Neuronal stem cell (in vitro differentiated cells): Measurements from ENCODE around the gene ZSWIM2.
A peak's percentile ranks its signal among the peaks of the same experiment; 100 is the strongest.
"Not testable (repeated sequence)": the region's sequence is repeated elsewhere in the genome, so short reads cannot be mapped to it uniquely, and the experiment has no call there.

Source experiments
- DNase-seq: peaks from one replicate; pipeline ENCODE4 v3.0.0-alpha.2; 2013; ENCODE audit warnings: low spot score
- H2AFZ ChIP-seq: one replicate; pipeline ENCODE4 v1.6.1; 2013; ENCODE audit warnings: mild to moderate bottlenecking, low read length, inconsistent platforms
- H2AK5ac ChIP-seq: 2 replicates; pipeline ENCODE4 v1.6.1; 2013; ENCODE audit warnings: low read depth, mild to moderate bottlenecking, inconsistent platforms, low read length, moderate library complexity, mixed read lengths
- H2BK120ac ChIP-seq: 2 replicates; pipeline ENCODE4 v1.6.1; 2013; ENCODE audit warnings: low read depth, mild to moderate bottlenecking, inconsistent platforms, low read length, moderate library complexity, mixed read lengths
- H2BK12ac ChIP-seq: one replicate; pipeline ENCODE4 v1.6.1; 2013; ENCODE audit warnings: low read length, inconsistent platforms
- H2BK15ac ChIP-seq: 2 replicates; pipeline ENCODE4 v1.6.1; 2013; ENCODE audit warnings: mild to moderate bottlenecking, low read length, inconsistent platforms, mixed read lengths
- H2BK5ac ChIP-seq: one replicate; pipeline ENCODE4 v1.6.1; 2013; ENCODE audit warnings: inconsistent platforms, mild to moderate bottlenecking, low read length, moderate library complexity
- H3K14ac ChIP-seq: one replicate; pipeline ENCODE4 v1.6.1; 2013; ENCODE audit warnings: low read length, inconsistent platforms
- H3K18ac ChIP-seq: 2 replicates; pipeline ENCODE4 v1.6.1; 2013; ENCODE audit warnings: low read length, inconsistent platforms
- H3K23ac ChIP-seq: 2 replicates; pipeline ENCODE4 v1.6.1; 2013; ENCODE audit warnings: low read depth, mild to moderate bottlenecking, mixed read lengths, low read length, inconsistent platforms; ENCODE audit not compliant: poor library complexity
- H3K27ac ChIP-seq: replicated peaks from 3 replicates; pipeline ENCODE4 v1.5.1; 2013; ENCODE audit warnings: low read length, inconsistent platforms
- H3K27me3 ChIP-seq, 3 experiments: 2 replicates each; pipeline ENCODE4 v1.6.1; 2013; ENCODE audit warnings: low read length in 3 of 3, mild to moderate bottlenecking in 2 of 3, inconsistent platforms in 1 of 3, low read depth in 1 of 3, mixed read lengths in 1 of 3, moderate library complexity in 1 of 3; ENCODE audit not compliant: control insufficient read depth in 3 of 3, insufficient read depth in 3 of 3
- H3K36me3 ChIP-seq, 2 donors: replicated peaks in 1 of 2; 2 replicates each; pipeline ENCODE4 v1.6.1; 2013; ENCODE audit warnings: low read length in 2 of 2; ENCODE audit not compliant: control insufficient read depth in 2 of 2, insufficient read depth in 2 of 2
- H3K4ac ChIP-seq: 2 replicates; pipeline ENCODE4 v1.6.1; 2013; ENCODE audit warnings: inconsistent platforms, mild to moderate bottlenecking, low read length, moderate library complexity
- H3K4me1 ChIP-seq, 2 donors: 1 replicate in 1 of 2; 2 replicates in 1 of 2; pipeline ENCODE4 v1.6.1; 2013; ENCODE audit warnings: low read length in 2 of 2, low read depth in 1 of 2; ENCODE audit not compliant: control insufficient read depth in 2 of 2, insufficient read depth in 1 of 2
- H3K4me2 ChIP-seq: one replicate; pipeline ENCODE4 v1.6.1; 2013; ENCODE audit warnings: mild to moderate bottlenecking, low read length, inconsistent platforms; ENCODE audit not compliant: insufficient read depth, poor library complexity, severe bottlenecking
- H3K4me3 ChIP-seq, 2 donors: 2 replicates each; pipeline ENCODE4 v1.5.1; 2013; ENCODE audit warnings: low read length in 2 of 2, mild to moderate bottlenecking in 2 of 2, inconsistent platforms in 1 of 2, moderate library complexity in 1 of 2
- H3K79me1 ChIP-seq: one replicate; pipeline ENCODE4 v1.6.1; 2013; ENCODE audit warnings: low read depth, mild to moderate bottlenecking, inconsistent platforms, low read length, moderate library complexity
- H3K9ac ChIP-seq: one replicate; pipeline ENCODE4 v1.6.1; 2013; ENCODE audit warnings: mild to moderate bottlenecking, low read depth, low read length, inconsistent platforms; ENCODE audit not compliant: poor library complexity
- H3K9me3 ChIP-seq, 2 donors: replicated peaks in 1 of 2; 2 replicates each; pipeline versions ENCODE3 to v1.6.1; 2013; ENCODE audit warnings: low read length in 2 of 2, mild to moderate bottlenecking in 2 of 2, inconsistent platforms in 1 of 2, low read depth in 1 of 2, mixed read lengths in 1 of 2, moderate library complexity in 1 of 2; ENCODE audit not compliant: control insufficient read depth in 2 of 2, insufficient read depth in 1 of 2
- H4K8ac ChIP-seq: one replicate; pipeline ENCODE4 v1.6.1; 2013; ENCODE audit warnings: low read depth, mild to moderate bottlenecking, inconsistent platforms, low read length, moderate library complexity
- H4K91ac ChIP-seq: one replicate; pipeline ENCODE4 v1.6.1; 2013; ENCODE audit warnings: low read length, low read depth, mild to moderate bottlenecking, inconsistent platforms; ENCODE audit not compliant: poor library complexity
- WGBS, 2 donors: extraction: QIAGEN DNeasy Blood & Tissue Kit; methylation state at CpG; one replicate each; pipeline ENCODE4 v1.1.7; 2013; ENCODE audit warnings: missing lambda C conversion rate in 2 of 2, mixed read lengths in 1 of 2; ENCODE audit not compliant: insufficient read length in 2 of 2, insufficient replicate concordance in 1 of 2; ENCODE audit errors: extremely low coverage in 2 of 2; 5-methylcytosine and 5-hydroxymethylcytosine counted together

ZSWIM2 gene

DNA sequence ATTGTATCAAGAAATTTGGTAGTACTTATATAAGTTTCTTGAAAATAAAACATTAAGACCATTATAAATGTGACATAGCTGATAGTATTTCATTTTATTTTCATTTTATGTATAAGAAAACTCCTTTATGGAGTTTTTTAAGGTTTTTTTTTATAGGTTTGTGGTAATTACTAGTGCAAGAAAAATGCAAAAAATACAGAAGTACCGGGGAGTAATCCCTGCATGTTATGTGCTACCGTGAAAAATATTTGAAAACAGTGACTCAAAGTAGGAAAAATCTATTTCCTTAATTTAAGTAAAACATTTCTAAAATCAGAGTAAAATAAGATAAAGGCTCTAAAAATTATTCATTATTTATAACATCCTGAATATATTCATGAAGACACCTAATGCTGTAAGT lies 21.6 kb downstream of the ZSWIM2 start:
- no peak overlapping the region for H2AFZ ChIP-seq
- no peak overlapping the region for H2BK120ac ChIP-seq
- H3K36me3 ChIP-seq = no peaks in the 10 kb centered on the region
- H3K18ac ChIP-seq = no peak overlapping the region
- DNase-seq = no peak
- no peak overlapping the region for H3K4ac ChIP-seq
- H3K27me3 ChIP-seq = no peaks in the 10 kb centered on the region
- H3K4me3 ChIP-seq = no peak overlapping the region
- H3K27ac ChIP-seq = no peak overlapping the region
- H3K4me2 ChIP-seq = no peak overlapping the region
- H2BK5ac ChIP-seq = no peak overlapping the region
- no peak overlapping the region for H2AK5ac ChIP-seq
- H4K91ac ChIP-seq = no peak overlapping the region
- no peak overlapping the region for H2BK12ac ChIP-seq
- H3K79me1 ChIP-seq = no peaks in the 10 kb centered on the region
- H4K8ac ChIP-seq = no peak overlapping the region
- H3K9ac ChIP-seq = no peak overlapping the region
- H3K14ac ChIP-seq = no peak overlapping the region
- no peak overlapping the region for H3K23ac ChIP-seq
- H3K9me3 ChIP-seq = no peaks in the 10 kb centered on the region
- no peak overlapping the region for H2BK15ac ChIP-seq
- no peaks in the 10 kb centered on the region for H3K4me1 ChIP-seq
- whole genome bisulfite sequencing, 2 donors = no CpG with 5 or more reads among the region's 2 CpGs

DNA sequence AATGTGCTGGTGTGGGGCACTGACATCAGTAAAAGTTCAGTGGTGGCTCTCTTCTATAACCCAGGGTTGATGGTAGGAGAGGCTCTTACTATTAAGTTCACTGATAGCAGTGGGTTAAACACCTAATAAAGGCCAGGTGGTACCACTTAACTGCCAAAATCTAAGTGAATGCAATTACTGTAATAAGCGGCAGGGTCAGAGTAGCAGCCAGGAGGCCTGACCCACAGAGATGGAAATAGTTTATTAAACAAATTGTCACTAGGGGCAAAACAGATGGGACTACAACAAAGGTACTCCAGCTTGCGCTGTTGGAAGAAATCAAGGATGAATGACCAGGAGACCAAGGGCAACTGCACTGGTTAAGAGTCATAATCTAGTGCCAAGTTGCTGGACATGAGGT lies 26.6 kb downstream of the ZSWIM2 start:
- H2BK15ac ChIP-seq = no peak overlapping the region
- no peak for DNase-seq
- H3K79me1 ChIP-seq = no peaks in the 10 kb centered on the region
- H3K4me1 ChIP-seq = no peaks in the 10 kb centered on the region
- WGBS, 2 donors = no CpG with 5 or more reads among the region's 2 CpGs
- H3K18ac ChIP-seq = no peak overlapping the region
- no peak overlapping the region for H2BK12ac ChIP-seq
- H3K23ac ChIP-seq = no peak overlapping the region
- no peak overlapping the region for H2BK120ac ChIP-seq
- H3K4me3 ChIP-seq = no peak overlapping the region
- H3K9ac ChIP-seq = no peak overlapping the region
- no peak overlapping the region for H2AFZ ChIP-seq
- no peak overlapping the region for H3K4ac ChIP-seq
- H3K36me3 ChIP-seq = no peaks in the 10 kb centered on the region
- H2BK5ac ChIP-seq = no peak overlapping the region
- no peak overlapping the region for H3K27ac ChIP-seq
- H3K14ac ChIP-seq = no peak overlapping the region
- H3K9me3 ChIP-seq = no peaks in the 10 kb centered on the region
- H3K27me3 ChIP-seq = no peaks in the 10 kb centered on the region
- no peak overlapping the region for H2AK5ac ChIP-seq
- H4K8ac ChIP-seq = no peak overlapping the region
- no peak overlapping the region for H4K91ac ChIP-seq
- H3K4me2 ChIP-seq = no peak overlapping the region

DNA sequence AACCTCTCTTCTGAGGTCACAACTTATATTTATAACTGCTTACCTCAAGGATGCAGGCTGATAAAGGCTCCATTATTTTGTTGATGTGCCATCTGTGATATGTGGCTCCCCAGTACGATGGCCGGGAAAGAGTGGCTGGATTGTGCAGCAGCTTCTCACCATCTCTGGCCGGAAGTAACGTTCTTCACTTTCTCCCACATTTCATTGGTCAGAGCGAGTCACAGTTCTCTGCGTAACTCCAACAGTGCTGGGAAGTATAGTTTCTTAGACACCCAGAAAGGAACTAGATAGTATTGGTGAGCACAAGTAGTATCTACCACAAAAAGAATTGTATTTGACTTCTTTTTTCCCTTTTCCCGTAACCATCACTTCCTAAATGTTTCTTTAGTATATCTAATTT lies 28.7 kb downstream of the ZSWIM2 start:
- H3K4me2 ChIP-seq = no peak overlapping the region
- H3K18ac ChIP-seq = no peak overlapping the region
- no peak overlapping the region for H2AFZ ChIP-seq
- H3K27me3 ChIP-seq = no peaks in the 10 kb centered on the region
- no peak overlapping the region for H3K9ac ChIP-seq
- no peak overlapping the region for H2AK5ac ChIP-seq
- no peak overlapping the region for H2BK120ac ChIP-seq
- no peak overlapping the region for H4K8ac ChIP-seq
- H3K4me3 ChIP-seq = no peak overlapping the region
- no peak overlapping the region for H3K27ac ChIP-seq
- H3K4me1 ChIP-seq = no peaks in the 10 kb centered on the region
- H3K4ac ChIP-seq = no peak overlapping the region
- no peaks in the 10 kb centered on the region for H3K9me3 ChIP-seq
- H2BK12ac ChIP-seq = no peak overlapping the region
- H3K14ac ChIP-seq = no peak overlapping the region
- no peak for DNase-seq
- no peak overlapping the region for H4K91ac ChIP-seq
- H2BK5ac ChIP-seq = no peak overlapping the region
- no peaks in the 10 kb centered on the region for H3K79me1 ChIP-seq
- no peak overlapping the region for H2BK15ac ChIP-seq
- H3K23ac ChIP-seq = no peak overlapping the region
- H3K36me3 ChIP-seq = no peaks in the 10 kb centered on the region
- WGBS, 2 donors = 100% methylated on average over 1 of the region's 7 CpGs; no CpG with 5 or more reads in 1 of the 2 donors

GRCh38 chr2:186811760-186812159 lies 37.2 kb downstream of the ZSWIM2 start:
- H4K91ac ChIP-seq, H2BK12ac ChIP-seq: not testable (repeated sequence)

More at GRCh38 chr2:186811760-186812159, 37.2 kb downstream of the ZSWIM2 start:
- not testable (repeated sequence) for H2AK5ac ChIP-seq, H3K23ac ChIP-seq, H3K4me1 ChIP-seq, H2BK15ac ChIP-seq, H3K9me3 ChIP-seq, H3K14ac ChIP-seq, H3K4me2 ChIP-seq, H3K18ac ChIP-seq, H3K27ac ChIP-seq, H3K4ac ChIP-seq, DNase-seq, H2AFZ ChIP-seq, H3K9ac ChIP-seq, H3K79me1 ChIP-seq, H3K4me3 ChIP-seq, H3K27me3 ChIP-seq, H3K36me3 ChIP-seq, H2BK120ac ChIP-seq, H2BK5ac ChIP-seq
- WGBS, 2 donors = no CpG with 5 or more reads among the region's 6 CpGs
- peak overlapping the region; percentile 29 for H4K8ac ChIP-seq
